Suppressor macrophage (primary cell): ENCODE data around the gene LPIN3.

Experiments used
- DNase-seq, 4 experiments: peaks; one replicate each; pipeline ENCODE4 v3.0.0-alpha.2; 2020 to 2022

LPIN3 gene

DNA sequence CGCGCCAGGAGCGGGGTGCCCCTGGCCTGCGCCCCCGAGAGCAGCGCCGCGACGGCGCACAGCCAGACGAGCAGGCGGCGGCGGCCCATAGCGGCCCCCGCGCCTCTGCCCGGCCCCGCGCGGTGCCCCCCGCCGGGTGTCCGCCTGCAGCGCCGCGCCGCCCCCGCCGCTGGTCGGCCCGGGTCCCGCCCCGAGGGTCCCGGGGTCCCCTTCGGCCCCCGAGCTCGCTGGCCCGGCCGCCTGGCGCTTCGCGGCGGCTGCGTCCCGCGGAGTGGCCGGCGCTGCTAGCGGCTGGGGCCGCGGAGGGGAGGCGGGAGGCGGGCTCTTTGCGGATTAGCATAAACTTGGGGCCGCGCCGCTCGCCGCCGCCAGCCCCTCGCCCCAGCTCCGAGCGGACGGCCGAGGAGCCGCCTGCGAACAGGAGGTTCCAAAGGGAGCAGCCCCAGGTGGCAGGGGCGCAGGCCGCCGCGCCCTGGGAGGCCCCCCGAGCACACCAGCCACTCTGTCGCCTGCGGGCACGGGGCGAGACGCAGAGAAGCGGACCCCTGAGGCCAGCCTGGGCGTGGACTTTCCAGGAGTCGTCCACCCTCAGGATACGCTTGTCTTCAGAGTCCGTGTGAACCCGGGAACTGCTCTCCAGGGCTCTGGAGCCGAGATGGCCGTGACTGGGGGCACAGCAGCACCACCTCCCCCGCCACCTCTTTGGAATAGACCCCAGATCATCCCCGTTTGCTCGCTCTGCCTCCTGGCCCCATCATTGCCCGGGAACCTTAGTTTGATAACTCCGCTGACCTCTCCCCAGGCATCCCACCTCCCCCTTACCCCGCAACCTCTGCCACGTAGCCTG lies 26.1 kb downstream of the LPIN3 start, which contains the start of gene EMILIN3:
EMILIN3 (minus strand) TSS at position 273 of the 847 bp plus-strand sequence; CDS start at position 89, 184 bp downstream.
- no peak for DNase-seq

DNA sequence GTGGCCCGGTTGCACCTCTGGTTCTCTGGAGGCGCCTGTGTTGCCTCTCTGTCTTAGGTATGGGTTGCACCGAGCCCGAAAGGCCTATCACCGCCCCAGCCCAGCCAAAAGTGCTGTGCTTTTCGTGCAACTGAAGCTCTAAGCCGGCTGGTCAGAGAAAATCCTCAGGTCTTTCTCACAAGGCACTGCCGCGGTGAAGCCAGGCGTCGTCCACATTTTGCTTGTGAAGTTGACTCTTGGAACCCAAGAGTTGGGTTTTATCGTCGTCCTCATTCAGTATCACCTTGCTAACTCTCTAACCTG lies 26.7 kb downstream of the LPIN3 start:
- no peak for DNase-seq

DNA sequence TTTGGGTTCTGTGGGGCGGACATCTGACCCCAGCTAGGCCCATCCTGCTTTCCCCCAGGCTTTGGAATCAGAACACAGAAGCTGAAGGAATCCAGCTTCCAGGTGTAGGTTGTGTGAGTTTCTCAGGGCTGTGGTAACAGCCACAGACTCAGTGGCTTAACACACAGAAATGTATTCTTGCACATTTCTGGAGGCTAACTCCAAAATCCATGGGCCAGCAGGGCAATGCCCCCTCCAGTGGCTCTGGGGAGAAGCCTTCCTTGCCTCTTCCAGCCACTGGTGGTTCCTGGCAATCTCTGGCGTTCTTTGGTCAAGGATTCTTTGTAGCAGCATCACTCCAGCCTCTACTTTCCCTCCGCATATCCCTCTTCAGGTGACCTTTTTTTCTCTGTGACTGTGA lies 27.3 kb downstream of the LPIN3 start:
- DNase-seq: no peak

DNA sequence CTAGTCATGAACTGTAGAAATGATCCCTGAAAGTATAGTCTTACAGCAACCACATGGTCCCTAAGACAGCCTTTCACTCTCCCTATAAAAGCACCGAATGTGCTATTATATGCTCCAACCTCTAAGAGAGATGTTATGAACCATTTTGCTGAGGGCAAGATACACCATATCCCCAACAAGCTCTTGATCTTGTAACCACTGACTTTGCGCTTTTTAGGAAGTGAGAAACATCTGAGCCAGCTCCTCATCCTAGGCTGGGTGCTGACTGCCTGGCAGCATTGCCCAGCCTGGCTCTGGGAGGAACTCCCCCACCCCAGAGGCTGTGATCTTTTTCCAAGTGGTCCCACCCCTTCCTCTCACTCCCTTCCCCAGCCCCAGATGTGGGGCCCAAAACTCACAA lies 29.1 kb downstream of the LPIN3 start:
- DNase-seq: peak in 1 of 4 experiments; percentile 14

DNA sequence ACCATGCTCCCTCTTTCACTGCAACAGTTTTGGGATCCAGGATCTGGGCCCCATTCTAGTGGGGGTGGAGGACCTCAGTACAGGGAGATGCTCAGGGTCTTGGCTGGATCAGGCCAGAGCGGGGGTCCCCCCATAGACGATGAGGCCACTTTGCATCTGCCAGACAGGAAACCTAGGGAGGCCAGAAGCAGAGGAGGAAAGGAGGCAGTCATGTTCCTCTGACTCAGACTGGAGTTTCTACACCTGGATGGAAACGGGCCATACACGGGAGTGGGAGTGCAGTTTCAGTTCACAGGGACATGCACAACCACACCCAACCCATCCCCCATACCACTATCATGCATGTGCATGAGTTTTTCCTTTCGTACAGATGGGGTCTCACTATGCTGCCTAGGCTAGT lies 29.6 kb downstream of the LPIN3 start:
- DNase-seq: no peak

DNA sequence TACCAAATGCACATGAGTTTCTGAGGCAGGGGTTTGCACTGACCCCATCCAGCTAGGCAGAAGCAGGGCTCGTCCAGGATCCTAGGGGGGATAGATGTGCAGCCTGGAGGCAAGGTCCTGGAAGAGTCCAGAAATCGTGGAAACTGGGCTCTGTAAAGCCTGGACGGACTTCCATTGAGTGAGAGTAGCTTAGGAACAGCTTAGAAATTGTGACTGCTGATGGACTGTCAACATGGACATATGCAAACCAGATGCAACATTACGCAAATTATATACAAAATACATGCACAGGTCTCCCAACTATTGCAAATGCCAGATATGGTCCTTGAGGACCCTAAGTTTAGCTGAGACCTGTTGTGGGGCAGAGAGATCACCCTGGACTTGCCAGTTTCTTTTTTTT lies 30.8 kb downstream of the LPIN3 start:
- DNase-seq: no peak

DNA sequence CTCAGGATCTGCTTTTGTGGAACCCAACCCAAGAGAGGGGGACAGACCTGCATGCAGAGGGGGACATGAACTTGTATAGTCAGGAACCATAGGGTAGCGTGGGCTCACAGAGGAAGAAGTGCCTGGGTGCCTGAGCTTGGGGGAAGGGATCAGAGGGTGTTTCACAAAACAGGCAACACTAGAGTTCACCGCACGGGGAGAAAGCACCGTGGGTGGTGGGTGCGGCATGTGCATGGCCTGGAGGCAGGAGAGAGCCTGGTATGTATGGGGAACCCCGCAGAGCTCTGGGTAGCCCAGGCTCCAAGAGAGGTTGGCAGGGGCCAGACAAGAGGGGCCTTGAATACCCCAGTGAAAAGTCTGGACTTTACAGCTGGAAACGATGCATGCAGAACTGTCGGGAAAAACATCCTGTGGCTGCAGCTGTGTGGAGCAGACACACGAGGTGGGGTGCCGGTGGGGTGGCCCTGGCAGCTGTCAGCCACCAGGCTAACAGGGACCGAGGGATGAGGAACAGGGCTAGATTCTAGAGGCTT lies 32.7 kb downstream of the LPIN3 start:
- peak in 3 of 4 experiments; percentile 7 to 39 (median 11) for DNase-seq

DNA sequence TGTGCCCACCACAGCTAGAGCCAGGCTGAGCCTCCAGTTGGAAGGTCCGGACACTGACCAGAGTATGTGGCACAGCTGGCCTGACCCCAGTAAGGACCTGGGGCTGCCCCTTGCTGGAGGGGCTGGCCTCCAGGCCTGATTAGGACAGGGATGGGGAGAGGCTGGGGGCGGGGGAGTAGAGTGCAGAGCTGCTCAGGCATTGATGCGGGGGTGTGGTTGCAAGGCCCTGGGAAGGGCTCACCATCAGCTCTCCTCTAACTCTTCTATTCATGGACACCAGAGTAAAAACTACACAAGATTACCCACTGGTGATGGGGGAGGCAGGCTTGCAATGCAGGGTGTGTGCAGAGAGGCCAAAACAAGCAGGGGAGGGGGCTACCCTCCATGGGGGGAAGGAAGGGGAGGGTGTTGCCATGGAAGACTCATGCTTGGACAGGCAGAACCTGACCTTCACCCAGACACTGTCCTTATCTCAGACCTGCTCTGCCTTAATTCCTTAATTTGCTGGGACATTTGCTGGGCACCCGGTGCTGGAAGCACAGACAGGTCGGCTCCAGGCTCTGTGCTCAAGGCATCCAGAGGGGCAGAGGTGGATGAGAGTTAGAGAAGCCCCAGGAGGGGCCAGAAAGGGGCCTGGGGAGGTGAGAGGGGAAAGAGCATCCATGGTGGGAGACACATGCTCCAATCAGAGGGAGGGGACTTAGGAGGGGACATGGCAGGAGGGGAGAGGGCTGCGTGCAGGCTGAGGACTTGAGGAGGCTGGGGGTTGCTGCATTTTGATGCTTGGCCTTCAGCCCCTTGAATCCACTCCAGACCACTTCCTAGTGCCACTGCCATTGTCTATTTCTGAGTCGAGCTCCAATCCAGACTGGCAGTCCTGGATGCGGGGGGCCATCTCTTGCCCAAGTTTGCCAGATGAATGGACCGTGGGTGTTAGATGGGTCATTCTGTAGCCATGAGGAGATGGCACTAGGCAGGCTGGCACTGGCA lies 33.6 kb downstream of the LPIN3 start:
- DNase-seq: no peak

DNA sequence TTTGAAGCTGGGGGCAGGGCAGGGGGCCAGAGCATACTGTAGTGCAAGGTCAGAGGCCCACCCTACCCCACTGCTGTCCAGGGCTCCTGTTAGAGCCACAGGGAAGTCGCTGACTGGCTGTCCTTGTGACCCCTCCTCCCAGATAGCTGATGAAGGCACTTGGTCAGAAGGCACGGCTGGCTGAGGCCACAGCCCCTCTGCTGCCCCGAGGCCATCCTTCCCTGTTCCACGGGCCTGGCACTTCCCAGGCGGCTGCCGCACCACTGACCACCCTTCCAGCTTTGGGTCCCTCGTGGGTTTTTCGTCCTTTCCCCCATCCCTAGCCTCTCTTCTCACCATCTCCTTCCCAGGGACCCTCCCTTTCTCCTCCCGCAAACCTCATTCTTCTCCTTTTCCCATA lies 35.2 kb downstream of the LPIN3 start:
- no peak for DNase-seq

DNA sequence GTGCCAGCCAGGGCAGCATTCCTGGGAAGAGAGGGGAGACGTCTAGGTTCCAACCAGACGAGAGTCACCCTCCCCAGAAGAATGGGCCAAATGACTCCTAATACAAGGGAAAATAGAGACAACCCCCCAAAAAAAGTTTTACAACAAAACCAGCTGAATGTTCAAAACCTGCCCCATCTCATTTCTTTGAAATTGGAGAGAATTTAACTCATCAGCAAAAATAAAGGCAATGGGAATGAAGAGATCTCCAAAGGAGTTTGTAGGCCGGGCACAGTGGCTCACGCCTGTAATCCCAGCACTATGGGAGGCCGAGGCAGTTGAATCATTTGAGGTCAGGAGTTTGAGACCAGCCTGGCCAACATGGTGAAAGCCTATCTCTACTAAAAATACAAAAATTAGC lies 35.7 kb downstream of the LPIN3 start:
- DNase-seq: no peak

DNA sequence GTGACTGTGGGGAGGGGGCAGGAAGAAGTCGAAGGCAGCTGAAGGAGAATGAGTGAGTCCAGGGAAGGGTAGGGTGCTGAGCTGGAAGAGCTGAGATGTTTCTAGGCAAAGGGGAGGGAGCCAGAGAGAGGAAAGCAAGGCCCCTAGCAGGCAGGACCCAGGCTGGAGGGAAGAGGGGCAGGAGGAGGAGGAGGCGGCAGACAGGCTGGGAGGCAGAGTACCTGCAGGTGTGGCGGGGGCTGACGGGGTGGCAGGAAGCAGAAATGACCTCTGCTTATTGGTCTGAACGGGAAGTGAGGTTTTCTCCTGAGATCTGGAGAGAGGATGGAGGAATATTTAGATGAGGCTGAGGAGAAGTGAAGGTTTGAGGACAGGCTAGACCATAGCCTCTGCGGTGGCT lies 36.7 kb downstream of the LPIN3 start:
- no peak for DNase-seq

DNA sequence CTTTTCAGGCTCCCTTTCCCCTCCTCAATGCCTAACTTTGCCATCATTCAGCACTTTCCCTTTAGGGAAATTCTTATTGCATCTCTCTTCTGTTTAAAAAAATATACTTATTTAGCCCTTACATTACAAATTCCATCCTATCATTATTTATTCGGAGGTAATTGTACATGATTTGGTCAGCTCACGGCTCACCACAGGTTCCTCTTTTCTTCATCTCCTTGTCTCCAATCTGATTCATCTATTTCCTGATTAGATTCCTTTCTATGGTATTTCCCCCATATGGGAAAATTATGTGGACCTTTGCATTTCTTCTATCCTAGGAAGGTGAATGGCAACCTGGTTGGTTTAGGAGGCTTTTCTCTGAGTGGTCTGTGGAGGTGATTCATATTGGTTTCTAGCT lies 38.9 kb downstream of the LPIN3 start:
- peak in 1 of 4 experiments; percentile 11 for DNase-seq

DNA sequence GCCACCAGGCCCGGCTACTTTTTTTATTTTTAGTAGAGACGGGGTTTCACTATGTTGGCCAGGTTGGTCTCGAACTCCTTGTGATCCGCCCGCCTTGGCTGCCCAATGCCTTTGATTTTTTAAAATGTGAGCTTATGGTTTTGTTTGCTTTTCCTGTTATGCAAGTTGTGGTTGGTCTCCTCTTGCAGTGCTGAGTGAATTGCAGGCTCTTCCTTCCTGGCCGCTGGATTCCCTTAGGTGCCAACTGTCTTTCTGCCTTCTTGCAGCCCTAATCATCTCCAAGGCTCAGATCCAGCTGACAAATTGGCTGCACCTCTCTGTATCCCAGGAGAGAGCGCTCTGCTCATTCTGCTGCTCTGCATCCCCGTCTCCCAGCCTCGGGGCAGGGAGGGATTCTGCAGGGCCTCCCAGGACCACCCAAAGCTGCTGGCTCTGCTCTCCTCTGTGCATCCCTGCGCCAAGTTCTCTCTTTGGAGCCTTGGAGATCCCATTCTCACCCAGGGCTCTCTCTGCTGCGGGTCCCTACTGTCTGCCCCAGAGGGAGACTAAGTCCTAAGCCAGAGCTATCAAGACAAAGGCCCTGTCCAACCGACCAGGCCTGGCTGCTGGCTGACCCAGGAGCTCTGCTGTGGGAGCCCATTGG lies 40.1 kb downstream of the LPIN3 start:
- peak in 1 of 4 experiments; percentile 5 for DNase-seq

DNA sequence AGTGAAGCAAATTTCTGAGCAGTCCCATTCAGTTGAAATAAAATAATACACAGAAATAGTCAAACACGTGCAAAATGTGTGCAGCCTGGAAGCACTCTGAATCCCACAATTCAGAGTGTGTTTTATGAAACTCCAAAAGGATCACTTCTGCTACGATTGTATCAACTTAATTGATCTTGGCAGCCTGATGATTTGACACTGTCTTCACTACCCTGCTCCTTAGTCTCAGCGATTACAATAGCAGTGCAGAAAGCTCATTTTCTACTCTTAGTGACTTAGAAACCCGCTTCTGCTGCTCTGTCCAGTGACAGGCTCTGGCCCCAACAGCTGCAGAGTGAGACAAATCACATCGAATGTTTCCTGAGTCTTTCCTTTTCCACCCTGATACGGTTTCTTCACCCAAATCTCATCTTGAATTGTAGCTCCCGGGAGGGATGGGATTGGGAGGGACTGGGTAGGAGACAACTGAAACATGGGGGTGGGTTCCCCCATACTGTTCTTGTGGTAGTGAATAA lies 42.2 kb downstream of the LPIN3 start:
- DNase-seq: no peak

DNA sequence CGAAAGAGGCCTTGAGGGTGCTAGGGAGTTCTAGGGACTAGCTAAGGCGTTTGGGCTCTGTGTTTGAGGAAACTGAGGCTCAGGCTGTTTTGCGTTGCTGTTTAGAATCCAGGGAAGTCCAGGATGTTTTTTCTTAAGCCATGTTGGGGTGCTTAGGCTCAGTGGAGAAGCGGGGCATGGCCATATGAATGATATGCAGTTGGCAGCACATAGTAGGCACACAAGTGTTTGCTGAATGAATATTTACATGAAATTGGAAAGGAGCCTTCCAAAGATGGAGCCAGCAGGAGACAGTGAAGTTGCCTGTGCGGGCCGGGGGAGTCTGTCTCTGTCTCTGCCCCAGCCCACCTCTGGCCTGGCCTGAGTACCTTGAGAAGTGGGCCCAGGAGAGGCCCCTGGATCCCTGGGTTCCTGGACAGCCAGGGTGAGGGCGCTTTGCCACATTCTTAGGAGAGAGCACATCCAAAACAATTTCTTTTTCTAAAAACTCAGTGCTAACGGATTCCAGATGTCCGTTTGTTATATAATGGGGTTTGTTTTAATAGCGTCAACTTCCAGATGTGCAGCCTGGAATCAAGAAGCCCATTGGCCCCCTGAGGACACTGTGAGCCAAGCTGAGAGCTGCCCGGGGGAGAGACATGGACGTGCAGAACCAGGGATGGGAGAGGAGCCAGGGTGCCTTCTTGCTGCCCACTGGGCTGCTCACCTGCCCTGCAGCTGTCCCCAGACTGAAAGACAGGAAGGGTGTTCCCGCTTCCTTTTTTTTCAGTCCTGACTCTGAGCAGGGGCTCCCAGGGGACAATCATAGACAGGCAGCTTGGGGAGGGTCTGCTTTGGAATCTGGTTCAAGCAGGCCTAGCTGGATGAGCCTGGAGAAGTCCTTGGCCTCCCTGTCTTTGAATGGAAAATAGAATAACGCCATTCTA lies 46.1 kb downstream of the LPIN3 start:
- DNase-seq: no peak

DNA sequence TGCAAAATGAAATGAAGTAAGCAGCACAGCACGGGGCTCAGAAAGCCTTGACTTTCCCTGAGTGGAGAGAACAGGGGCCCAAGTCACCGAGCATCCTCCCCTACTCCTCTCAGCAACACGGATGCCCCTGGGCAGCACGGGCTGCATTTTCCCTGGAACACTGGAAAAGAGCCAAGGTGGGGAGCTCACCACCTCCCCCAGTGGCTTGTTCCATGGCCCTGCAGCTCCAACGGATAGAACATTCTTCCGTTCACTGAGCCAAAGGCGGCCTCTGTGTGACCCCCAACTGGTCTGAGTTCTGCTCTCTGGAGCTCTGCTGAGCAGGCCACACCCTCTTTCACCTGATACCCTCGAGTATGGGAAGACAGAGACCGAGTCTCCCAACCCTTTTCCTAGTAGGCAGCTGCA lies 46.8 kb downstream of the LPIN3 start:
- DNase-seq: no peak

DNA sequence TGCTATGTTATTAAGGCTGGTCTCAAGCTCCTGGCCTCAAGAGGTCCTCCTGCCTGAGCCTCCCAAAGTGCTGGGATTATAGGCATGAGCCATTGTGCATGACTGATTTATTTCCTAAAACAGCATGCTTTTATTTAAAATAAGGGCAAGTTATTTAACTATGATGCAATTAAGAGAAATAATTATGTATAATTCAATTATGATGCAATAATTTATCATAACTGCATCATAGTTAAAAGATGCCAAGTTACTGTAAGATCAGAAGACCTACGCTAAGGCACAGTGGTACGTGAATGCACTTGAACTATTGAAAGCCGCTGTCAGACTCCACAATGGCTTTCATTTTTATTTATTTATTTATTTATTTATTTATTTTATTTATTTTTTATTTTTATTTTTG lies 50.3 kb downstream of the LPIN3 start:
- no peak for DNase-seq

DNA sequence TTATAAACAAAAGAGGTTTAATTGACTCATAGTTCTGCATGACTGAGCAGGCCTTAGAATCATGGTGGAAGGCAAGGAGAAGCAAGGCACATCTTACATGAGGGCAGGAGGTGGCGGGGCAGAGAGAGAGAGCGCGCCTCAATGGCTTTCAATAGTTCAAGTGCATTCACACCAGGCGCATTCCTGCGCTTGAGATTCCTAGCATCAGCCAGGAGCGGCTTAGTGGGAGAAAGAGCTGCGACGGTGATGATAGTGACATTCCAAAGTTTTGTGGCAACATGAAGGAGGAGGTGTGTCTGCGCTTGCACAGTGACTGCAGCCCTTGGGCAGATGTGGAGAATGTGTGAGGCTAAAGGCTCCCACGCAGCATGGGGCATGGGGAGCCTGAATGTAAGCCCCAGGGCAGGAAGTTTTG lies 51.0 kb downstream of the LPIN3 start:
- DNase-seq: no peak

DNA sequence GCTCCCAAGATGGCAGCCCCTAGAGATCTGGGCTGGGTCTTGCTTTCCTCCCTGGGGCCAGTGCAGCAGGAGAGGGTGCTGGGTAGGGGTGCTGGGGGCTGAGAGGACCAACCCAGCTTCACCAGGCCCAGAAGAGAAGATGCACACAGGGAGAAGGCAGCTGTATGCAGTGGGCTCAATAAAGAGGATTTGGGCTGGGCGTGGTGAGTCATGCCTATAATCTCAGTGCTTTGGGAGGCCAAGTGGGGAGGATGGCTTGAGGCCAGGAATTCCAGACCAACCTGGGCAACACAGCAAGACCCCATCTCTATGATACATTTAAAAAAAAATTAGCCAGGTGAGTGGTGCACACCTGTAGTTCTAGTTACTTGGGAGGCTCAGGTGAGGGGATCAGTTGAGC lies 51.7 kb downstream of the LPIN3 start:
- no peak for DNase-seq

DNA sequence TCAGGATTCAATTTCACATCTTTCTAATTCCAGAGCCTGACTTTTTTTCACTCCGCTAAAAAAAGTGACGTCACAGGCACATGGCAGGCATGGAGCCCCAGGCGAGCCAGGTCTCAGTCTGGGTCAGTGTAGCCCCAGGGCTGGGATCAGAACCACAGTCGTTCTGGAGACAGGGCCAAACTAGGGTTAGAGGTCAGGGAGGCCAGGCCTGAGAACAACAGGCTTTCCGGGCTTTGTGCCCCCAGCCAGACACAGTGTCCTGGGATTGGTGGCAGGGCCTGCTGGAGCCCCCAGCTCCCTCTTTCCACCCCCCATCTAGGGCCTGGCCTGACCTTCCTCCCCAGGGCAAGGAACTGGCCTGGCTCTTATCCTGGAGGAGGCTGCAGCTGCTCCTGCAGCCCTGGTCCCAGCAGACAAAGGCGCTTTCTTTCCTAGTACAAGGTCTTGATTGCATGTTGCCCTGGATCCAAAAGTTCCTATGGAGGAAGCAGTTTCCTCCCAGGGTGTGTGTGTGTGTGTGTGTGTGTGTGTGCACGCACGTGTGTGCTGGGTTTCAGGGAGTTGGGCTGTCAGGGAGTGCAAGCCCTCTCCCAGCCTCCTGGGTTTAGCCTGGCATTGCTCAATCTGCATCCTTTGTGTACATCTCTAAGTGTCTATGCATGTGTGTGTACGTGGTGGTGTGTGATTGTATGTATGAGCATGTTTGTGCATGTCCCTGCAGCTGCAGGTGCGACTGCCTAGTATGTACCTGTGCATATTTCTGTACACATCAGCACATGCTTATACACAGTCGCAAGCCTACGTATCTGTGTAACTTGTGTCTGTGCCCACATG lies 52.5 kb downstream of the LPIN3 start:
- DNase-seq: no peak

DNA sequence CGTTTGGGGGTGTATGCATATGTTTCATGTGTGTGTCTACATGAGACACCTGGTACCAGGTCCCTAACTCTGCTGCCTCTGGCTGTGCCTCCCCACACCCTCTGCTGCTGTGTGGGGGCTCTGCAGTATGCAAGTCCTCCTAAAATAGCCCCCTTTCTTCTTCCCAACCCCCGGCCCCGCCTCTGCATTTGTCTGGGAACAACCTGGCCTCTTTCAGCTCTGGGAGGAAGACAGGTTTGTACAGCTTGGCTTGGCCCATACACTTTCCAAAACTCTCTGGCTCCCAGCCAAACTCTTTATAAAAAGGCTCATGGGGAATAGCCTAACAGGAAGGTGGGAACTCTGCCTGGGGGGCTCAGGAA lies 53.1 kb downstream of the LPIN3 start:
- DNase-seq: no peak
